Measurements from ENCODE around the gene KLHL42.

Gene KLHL42

DNA sequence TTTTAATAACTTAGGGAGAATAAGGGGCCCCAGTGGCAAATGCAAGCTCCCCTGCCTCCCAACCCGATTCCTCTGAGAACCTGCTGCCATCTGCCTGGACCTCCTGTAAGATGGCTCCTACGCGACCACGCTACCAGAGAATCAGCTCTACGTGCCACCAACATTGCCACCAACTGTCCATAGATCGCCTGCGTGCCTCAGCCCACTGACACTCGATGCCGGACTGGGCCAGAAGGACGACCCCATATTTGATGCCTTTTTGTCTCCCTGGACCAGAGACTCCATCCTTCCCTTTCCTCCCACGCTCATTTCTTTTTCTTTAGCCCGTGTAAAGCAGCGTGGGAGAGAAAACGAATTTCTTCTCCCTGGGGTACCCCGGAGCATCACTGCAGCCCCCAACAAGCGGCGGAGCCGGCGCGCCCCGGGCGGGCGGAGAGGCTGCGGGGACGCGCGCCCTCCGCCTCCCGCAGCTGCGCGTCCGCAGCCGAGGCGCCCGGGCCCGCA lies 565 bp upstream of the KLHL42 start:
- H3K4me3 ChIP-seq (ENCODE audit: low read depth, low read length) = peak overlapping the region; percentile 85

- peak overlapping the region; percentile 85 for H3K4me3 ChIP-seq (ENCODE audit: low read depth, low read length)
These were observed 777 bp downstream of the KLHL42 start for GRCh38 chr12:27780612-27781408.

- H3K4me3 ChIP-seq (ENCODE audit: low read depth, low read length) = no peak overlapping the region
These were observed 1.6 kb downstream of the KLHL42 start for GRCh38 chr12:27781680-27782079.

DNA sequence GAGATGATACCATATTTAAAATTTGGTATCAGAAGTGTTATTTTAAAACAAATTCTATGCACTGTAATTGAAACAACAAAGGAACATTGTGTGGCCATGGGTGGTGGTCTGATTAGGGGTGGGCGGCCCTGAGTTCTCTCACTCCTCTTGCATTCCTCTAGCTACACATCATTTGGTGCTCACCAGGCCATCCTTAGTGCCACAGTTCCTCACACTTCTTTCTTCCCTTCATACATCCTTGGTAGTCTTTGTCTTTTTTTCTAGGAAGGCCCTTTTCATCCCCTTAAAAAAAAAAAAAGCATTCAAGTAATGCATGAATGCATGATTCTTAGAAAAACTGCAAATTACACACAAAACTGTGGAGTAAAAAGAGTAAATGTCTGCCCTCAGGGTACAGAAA lies 2.4 kb downstream of the KLHL42 start:
- no peak overlapping the region for H3K4me3 ChIP-seq (ENCODE audit: low read depth, low read length)

- H3K4me3 ChIP-seq (ENCODE audit: low read depth, low read length) = no peak overlapping the region
These were observed 6.0 kb downstream of the KLHL42 start for GRCh38 chr12:27785882-27786570.

- no peak overlapping the region for H3K4me3 ChIP-seq (ENCODE audit: low read depth, low read length)
These were observed 7.5 kb downstream of the KLHL42 start for GRCh38 chr12:27787559-27787958.

GRCh38 chr12:27790179-27790578 lies 10.1 kb downstream of the KLHL42 start:
- H3K4me3 ChIP-seq (ENCODE audit: low read depth, low read length) = no peak overlapping the region

GRCh38 chr12:27794818-27795584 lies 15.0 kb downstream of the KLHL42 start:
- H3K4me3 ChIP-seq (ENCODE audit: low read depth, low read length) = no peak overlapping the region

DNA sequence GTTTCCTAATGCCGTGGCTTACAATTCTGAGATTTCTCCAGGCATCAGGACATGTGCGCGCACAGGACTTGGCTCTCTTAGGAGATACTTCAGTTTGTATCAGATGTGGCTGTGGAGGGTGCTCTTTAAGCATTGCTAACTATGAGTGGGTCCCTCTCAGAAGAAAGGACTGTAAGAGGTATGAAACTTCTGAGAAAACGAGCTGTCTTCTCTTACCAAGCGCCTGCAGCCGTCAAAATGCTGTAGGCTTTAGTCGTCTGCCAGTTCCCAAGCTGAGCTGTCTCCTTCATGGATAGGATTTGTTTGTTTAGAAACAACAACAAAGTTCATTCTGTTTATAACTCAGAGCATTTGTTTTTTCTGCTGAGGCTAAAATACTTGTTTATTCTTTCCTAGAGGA lies 16.1 kb downstream of the KLHL42 start:
- no peak overlapping the region for H3K4me3 ChIP-seq (ENCODE audit: low read depth, low read length)

DNA sequence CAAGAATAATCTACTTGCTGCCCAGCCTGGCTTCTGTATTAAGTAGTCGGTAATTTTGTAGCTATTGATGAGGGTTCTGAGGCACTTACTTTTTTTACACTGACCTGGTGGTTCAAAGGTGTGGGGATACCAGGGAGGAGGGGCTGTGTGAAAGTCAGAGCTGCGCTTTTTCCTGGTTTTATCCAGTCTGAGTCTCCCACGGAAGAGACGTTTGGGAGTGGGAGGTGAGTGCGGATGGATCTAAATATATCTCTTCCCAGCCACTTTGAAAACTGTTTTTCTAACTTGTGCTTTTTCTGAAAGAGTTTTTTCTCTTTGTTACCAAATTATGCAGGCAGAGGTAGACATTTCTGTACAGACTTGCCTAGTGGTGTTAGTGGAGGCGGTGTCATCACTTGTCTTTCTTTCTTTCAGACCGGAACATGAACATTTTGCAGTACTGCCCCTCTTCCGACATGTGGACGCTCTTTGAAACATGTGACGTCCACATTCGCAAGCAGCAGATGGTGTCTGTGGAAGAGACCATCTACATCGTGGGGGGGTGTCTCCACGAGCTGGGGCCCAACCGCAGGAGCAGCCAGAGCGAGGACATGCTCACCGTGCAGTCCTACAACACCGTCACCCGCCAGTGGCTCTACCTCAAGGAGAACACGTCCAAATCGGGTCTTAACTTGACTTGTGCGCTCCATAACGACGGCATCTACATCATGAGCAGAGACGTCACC lies 17.4 kb downstream of the KLHL42 start:
- H3K4me3 ChIP-seq (ENCODE audit: low read depth, low read length) = no peak overlapping the region

- H3K4me3 ChIP-seq (ENCODE audit: low read depth, low read length) = no peak overlapping the region
These were observed 20.8 kb downstream of the KLHL42 start for GRCh38 chr12:27800819-27801218.

GRCh38 chr12:27801630-27802029 lies 21.6 kb downstream of the KLHL42 start:
- H3K4me3 ChIP-seq (ENCODE audit: low read depth, low read length) = no peak overlapping the region

- no peak overlapping the region for H3K4me3 ChIP-seq (ENCODE audit: low read depth, low read length)
These were observed 22.5 kb downstream of the KLHL42 start for GRCh38 chr12:27802511-27802910.

GRCh38 chr12:27802936-27803335 lies 22.9 kb downstream of the KLHL42 start:
- no peak overlapping the region for H3K4me3 ChIP-seq (ENCODE audit: low read depth, low read length)

DNA sequence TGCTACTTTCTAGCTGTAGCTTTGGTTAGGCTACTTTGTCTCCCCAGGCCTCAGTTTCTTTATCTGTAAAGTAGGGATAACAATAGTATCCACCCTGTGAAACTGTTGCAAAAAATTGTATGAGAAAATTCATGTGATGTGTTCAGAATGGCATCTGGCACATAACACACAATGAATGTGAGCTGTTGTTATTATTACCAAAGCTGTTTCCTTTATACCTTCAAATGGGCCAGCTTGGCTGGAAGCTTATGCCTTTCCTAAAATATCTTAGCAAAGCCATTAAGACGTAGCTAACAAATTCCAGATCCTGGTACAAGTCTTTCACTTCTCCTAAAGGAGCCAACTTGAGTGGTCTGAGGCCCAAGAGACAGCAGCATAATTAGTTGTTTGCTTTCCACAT lies 25.2 kb downstream of the KLHL42 start:
- no peak overlapping the region for H3K4me3 ChIP-seq (ENCODE audit: low read depth, low read length)

- no peak overlapping the region for H3K4me3 ChIP-seq (ENCODE audit: low read depth, low read length)
These were observed 26.2 kb downstream of the KLHL42 start for GRCh38 chr12:27806259-27806658.

DNA sequence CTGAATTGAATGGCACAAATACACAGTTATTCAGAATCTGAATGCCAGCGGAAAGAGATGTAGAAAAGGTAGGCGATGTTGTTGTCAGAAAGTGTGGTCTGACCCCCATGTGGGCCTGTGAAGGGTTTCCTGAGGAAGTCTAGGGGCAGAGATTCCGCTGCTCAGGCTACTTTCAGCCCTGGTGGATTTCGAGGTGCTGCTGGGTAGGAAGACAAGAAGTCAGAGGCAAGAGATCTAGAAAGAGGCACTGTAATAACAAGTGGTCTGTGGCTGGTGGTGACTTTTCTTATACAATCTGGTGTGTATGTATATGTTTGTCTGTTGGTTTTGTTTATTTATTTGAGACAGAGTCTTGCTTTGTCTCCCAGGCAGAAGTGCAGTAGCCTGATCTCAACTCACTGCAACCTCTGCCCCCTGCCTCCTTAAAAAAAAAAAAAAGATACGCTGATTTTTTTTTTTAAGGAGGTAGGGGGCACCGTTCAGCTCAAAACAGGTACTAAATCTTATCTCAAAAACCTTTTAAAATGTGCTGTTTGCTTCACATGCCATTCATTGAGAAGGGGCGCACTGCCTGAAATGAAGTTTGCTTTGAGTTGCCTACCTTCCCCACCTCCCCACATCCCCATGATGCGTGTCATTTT lies 27.1 kb downstream of the KLHL42 start:
- H3K4me3 ChIP-seq (ENCODE audit: low read depth, low read length) = no peak overlapping the region

GRCh38 chr12:27808841-27809240 lies 28.8 kb downstream of the KLHL42 start:
- H3K4me3 ChIP-seq (ENCODE audit: low read depth, low read length) = no peak overlapping the region

DNA sequence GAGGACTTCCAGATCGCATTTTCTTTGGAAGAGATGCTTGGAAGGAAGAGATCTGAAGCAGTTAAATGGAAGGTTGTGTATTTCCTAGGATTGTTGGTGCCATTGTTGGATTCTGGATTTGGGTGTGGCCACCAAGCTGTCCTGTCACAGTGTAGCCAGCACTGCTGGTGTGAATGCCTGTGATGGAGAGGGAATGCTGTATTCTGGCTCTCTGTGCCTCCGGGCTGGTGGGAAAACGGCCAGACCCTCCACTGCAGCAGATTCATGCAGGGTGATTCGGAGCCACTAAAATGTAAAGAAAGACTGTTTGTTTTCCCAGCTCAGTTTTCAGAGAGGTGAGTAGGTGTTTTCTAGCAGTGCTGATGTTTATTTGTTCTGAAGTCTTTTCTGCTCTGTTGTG lies 30.7 kb downstream of the KLHL42 start:
- no peak overlapping the region for H3K4me3 ChIP-seq (ENCODE audit: low read depth, low read length)

DNA sequence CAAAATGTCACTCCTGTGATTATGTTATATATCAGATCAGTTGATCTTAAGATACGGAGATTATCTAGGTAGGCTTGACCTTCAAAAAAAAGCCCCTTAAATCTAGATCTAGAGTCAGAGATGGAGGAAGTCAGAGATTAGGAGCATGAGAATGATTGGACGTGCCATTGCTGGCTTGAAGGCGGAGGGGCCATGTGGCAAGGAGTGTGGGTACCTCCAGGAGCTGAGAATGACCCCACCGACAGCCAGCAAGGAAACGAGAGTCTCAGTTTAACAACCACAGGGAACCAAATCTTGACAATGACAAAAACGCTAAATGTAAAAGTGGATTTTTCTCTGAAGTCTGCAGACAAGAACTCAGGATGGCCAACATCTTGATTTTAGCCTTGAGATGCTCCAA lies 32.5 kb downstream of the KLHL42 start:
- no peak overlapping the region for H3K4me3 ChIP-seq (ENCODE audit: low read depth, low read length)

Measured in iPS-11a (cell line).